HG02678 (cell line): ENCODE results near the gene KCNG4.
"Not testable (repeated sequence)": the region's sequence is repeated elsewhere in the genome, so short reads cannot be mapped to it uniquely, and the experiment has no call there.

Experiments
- ATAC-seq: cut with Tn5 transposase; IDR thresholded peaks from one replicate; pipeline ENCODE4 v1.9.1; 2021; ENCODE audit warnings: mild to moderate bottlenecking, moderate library complexity; ENCODE audit not compliant: unreplicated experiment

Gene KCNG4

DNA sequence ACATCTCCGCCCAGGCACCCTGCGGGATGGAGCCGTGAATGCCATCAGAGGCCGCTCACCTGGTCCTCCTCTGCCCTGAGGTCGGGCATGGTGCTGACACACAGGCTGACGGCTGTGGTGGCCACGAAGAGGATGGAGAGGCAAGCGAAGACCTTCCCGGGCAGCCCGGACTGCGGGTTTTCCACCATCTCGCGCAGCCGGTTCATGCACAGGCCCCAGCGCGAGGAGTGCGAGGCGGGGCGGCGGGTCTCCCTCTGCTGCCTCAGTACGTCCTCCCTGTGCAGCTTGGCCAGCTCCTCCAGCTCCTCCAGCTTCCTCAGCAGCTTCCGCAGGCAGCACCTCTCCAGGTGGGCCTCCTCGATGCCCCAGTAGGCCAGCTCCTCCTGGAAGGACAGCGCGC is 3.1 kb downstream of the KCNG4 start:
- no peak for ATAC-seq

DNA sequence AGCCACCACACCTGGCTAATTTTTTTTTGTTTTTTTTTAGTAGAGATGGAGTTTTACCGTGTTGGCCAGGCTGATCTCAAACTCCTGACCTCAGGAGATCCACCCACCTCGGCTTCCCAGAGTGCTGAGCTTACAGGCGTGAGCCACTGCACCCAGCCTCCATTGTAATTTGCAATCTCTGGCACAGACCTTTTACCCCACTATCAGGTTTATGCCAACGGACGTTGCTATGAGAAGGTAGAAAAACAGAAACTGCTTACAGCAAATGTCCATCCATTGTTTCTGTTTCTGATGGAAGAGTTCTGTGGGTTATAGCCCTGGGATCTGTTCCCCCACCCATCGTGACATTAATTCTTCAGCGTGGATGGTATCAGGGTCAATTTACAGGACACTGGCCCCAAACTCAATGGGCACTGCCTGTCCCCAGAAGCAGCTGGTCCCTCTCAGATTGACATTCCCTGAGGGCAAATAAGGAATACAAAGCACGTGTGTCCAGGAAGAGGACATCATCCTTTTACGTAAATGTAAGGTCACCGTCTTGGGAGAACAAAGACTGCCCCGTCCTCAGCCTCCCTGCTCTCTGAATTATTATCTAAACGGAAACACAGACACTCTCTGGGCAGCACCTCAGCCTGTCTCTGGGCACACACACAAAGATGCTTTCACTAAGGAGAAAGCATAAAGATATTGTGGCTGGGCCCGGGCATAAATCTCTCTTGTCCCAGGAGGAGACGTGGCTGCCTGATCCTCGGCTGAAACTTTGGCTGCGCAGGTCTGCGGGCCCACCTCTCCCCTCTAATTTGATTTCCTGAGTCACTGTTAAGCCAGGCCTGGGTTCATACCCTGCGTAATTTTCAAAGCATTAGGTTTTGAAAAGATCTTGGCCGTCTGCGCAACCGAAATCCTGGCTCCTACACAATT is 5.2 kb downstream of the KCNG4 start:
- ATAC-seq, result no peak

DNA sequence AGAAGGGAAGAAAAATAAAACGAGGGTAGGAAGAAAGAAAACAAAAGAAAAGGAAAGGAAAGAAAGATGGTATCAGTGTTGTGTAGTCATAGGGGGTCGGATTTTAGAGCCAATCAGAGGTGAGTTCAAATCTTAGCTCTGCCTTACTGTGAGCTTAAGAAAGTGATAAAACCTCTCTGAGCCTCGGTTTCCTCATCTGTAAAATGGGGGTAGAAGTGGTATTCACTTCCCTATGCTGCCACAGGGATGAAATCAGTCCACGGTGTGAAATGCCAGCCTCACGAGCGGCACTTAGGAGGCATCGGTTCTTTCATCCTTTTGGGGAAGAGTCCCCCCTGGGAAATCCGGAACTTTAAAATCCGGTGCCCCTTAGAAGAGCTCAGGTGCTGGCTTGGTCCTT is 6.1 kb downstream of the KCNG4 start:
- ATAC-seq, result no peak

DNA sequence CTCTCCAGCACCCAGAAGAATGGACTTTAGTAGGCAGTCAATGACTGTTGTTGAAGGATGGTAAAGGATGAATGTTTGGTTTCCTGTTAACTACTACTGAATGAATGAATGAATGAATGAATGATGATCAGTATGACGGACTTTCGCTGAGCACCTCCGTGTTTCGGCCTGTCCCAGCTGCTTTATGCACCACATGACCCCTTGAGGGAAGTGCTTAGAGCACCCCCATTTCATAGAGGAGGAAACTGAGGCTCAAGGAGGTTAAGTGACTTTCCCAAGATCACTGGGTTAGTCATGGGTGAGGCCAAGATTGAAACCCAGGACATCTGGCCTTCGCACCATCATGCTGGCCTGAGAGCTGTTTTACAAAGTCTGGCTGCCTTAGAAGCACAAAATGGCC is 6.8 kb downstream of the KCNG4 start:
- ATAC-seq, result no peak

DNA sequence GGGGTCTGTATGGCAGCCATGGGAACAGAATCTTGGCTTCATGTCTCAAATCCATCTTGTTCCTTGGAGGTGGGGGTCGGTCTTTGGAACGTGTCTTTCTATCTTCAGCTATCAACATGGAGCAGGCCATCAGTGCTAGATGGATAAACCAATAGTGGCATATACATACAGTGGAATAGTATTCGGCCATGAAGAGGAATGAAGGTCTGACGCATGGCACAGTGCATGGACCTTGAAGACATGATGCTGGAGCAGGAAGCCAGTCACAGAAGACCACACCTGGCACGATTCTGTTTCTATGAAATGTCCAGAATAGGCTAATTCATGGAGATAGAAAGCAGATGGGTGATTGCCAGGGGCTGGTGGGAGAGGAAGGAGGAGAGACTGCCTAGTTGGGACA is 7.8 kb downstream of the KCNG4 start:
- no peak for ATAC-seq

DNA sequence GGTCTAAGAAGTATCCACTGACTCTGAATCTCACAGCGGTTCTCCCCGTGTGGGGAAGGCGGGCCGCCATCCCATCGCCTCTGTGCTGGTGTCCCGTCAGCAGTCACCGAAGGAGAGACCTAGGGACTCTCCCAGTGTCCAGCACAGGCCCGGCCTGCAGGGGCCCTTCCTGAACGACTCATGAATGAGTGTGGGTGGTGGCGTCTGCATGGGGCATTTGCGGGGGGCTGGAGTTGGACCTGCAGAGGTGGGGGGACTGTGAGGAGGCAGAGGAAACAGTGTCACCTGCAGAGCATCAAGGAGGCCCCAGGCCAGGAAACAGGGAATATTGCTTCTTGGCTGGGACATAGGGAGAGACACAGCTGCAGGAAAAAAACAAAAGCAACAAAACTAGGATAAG is 10.3 kb downstream of the KCNG4 start:
- ATAC-seq, result no peak

DNA sequence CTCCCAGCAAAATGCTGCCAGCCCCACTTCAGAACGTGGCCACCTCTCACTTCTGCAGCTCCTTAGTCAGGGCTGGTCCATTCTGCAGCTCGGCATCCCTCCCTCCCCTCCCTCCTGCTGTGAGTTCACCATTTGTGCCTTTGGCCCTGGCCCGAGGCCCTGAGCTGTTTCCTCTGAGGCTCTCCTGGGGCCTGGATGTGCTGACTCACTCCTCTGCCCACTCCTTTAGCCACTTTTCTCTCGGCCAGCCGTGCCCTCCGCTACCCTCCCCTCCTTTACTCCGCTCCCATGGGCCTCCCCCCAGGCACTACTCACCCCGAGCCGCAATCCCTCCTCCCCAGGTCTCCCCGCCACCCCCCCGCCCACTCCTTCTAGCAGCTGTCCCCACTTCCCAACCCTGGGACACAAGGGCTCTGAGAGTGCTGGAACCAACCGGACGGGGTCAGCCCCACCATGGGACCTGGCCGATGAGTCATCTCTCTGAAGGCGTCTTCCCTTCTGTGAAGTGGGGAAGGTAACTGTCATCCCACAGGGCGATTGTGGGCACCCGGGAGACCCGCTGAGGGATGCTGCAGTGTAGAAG is 11.5 kb downstream of the KCNG4 start:
- ATAC-seq, result no peak

DNA sequence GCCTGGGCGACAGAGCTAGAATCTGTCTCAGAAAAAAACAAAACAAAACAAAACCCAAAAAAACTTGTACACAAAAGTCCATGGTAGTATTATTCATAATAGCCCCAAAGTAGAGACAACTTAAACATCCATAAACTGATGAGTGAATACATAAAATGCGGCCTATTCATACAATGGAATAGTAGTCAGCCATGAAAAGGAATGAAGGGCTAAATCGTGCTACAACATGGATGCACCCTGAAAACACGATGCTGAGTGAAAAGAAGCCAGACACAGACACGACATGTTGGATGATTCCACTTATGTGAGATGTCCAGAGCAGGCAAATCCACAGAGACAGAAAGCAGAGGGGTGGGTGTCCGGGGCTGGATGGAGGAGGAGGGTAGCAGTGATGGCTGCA is 12.3 kb downstream of the KCNG4 start:
- ATAC-seq, result no peak

DNA sequence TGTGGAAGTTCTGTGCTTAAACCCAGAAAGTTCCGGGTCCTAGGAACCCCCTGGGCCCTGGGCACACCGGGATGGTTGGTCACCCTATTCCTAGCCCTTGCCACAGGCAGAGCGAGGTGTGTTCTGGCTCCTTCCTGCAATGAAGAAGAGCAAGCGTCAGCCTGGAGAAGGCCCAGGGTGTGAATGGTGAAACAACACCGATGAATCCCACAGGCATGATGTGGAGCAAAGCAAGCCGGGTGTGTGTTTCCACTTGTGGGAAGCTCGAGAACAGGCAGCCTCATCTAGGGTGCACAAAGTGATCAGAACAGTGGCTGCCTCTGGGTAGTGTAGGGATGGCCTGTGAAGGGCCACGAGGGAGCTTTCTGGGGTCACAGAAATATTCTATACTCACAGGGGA is 13.8 kb downstream of the KCNG4 start:
- ATAC-seq, result no peak

DNA sequence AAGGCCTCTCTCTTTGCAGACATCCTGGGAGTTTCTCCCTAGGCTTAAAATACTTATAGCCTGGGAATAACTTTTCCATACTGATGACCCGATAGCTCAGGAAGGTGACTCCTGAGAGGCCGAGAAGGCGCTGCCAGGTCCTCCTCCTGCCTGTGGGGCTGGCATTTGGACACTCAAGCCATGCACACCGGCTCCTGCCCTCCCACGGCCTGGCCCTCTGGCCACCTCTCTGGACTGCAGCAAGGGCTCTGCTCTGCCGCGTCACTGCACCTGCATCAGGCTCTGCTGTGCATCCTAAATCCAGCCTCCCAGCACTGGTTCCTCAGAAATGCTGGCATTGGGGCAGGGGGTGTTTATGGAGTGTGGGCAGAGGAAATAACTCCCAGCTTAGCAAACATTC is 14.2 kb downstream of the KCNG4 start:
- ATAC-seq, result no peak

DNA sequence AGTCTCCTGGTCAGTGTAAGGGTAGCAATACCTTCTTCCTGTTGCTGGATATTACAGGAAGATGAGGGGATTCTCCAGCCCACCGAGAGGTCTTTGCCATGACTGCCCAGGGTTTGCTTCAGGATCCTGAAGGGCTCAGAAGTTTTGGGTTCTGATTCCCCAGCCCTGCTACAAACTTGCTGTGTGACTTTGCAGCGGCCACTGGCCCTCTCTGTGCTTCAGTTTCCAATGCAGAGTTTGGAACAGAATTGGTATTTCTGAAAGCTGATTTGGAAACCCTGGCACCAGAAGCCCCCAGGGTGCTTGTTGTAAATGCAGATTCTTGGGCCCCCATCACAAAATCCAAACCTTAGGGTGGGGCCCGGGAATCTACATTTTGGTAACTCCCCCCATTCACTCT is 14.7 kb downstream of the KCNG4 start:
- ATAC-seq, result no peak

DNA sequence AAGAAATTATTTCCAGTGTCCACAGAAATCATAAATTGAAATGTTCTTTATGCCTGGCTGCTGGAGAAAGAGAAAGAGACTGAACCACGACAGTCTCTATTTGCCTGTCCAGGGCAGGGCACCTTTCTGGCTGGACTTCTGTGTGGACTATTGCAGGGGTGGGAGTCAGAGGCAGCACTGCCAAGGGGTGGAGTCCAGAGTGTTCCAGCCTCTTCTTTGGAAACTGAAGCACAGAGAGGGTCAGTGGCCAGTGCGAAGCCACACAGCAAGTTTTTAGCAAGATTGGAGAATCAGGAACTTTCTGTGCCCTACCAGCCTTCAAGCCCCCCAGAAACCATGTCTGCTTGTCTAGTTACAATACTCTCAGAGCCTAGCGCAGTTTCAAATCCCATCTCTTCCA is 15.3 kb downstream of the KCNG4 start:
- no peak for ATAC-seq

DNA sequence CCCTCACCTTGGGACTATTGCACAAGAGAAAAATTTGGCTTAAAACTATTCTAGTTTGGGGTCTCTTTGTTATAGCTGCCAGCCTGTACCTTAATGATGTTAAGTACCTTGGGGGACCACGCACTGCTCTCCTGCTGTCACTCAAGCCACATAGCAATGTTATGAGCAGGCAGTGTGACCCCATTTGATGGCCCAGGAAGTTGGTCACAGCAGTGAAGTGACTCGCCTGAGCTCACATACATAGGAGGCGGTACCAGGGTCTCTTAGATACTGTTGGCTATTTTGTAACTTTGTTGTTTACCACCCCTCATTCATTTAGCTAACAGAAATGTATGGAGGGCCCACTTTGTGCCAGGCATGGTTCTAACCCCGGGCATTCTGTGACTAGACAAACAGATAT is 16.4 kb downstream of the KCNG4 start:
- ATAC-seq, result no peak

DNA sequence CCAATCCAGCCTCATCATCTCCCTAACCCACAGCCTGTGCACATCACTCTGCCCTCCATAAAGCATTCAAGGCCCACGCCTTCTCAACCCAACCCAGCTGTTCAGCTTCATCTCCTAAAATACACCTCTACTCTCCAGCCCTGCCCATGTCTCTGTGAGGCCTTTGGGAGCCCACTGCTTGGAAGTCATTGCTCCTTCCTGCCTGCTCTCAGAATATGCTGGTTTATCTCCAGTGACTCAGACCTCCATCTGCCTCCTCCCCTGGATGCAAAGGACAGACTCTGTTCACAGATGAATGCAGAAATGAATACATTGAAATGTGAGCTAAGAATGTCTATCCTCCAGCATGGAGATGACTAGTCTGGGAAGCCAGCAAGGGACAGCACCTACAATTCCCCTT is 19.0 kb downstream of the KCNG4 start:
- no peak for ATAC-seq

DNA sequence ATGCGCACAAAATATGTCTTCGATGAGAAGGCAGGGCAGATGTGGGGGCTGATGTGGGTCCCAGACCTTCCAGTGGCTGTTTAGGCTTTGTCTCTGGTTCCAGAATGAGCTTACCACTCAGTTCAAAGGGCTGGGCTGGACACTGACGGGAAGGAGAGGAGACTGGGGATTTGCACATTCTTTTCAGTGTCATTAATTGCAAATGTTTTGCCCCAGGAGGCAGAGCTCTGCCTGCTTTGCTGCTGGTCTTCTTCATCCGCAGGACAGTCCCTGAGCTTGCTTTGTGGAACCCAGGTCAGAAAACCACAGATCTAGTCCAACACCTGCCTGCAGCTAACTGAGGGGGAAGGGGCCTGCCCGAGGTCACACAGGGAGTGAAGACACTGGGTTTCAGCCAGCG is 20.9 kb downstream of the KCNG4 start:
- no peak for ATAC-seq

DNA sequence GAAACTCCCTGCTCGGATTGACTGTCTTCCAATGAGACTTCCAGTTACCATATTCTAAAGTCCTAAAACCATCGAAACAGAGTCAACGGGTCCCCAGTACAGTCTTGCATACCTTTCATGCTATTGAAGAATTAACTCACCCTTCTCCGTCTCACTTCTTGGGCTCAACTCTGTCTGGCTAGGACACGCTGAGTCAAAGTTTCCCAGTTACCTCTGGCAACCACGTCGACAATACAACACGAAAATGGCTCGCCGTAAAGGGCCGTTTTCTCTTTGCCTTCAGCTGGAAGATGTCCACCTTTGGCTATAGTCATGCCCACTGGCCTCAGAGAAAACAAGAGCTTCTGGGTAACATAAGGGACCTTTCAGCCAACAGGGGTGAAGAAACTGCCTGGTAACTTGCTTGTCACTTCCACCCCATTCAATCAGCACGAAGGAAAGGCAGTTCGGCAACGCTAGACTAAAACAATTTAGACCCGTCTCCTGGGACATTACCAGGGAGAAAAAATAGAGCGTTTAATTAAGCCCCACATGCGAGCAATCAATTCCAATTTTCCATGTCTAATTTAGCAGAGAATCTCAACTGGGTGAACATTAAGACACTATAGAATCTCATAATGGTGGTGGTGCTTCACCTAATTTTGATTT is 21.5 kb downstream of the KCNG4 start:
- ATAC-seq, result no peak

DNA sequence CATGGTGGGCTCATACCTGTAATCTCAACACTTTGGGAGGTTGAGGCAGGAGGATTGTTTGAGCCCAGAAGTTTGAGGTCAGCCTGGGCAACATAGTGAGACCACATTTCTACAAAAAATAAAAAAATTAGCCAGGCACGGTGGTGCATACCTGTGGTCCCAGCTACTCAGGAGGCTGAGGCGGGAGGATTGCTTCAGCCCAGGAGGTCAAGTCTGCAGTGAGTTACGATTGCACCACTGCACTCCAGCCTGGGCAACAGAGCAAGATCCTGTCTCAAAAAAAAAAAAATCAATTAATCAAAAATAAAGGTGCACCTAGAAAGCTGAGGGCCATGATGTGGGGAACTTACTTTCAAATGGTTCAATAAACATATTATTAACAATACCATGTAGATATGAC is 23.7 kb downstream of the KCNG4 start:
- not testable (repeated sequence) for ATAC-seq

DNA sequence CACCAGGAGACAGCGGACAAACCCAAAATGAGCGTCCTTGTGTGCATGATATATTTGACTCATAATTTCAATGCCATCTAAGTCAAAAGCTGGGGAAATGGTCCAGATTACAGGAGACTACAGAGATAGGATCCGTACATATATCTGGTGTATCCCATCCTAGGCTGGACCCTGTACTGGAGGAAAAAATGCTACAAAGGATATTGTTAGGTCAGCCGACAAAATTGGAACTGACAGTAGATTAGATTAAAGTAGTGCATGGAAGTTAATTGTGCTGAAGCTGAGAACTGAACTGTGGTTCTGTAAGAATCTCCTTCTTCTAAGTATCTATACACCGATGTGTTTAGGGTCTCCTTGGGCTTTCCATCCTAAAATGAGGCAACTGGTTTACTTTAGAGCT is 24.3 kb downstream of the KCNG4 start:
- ATAC-seq, result no peak

DNA sequence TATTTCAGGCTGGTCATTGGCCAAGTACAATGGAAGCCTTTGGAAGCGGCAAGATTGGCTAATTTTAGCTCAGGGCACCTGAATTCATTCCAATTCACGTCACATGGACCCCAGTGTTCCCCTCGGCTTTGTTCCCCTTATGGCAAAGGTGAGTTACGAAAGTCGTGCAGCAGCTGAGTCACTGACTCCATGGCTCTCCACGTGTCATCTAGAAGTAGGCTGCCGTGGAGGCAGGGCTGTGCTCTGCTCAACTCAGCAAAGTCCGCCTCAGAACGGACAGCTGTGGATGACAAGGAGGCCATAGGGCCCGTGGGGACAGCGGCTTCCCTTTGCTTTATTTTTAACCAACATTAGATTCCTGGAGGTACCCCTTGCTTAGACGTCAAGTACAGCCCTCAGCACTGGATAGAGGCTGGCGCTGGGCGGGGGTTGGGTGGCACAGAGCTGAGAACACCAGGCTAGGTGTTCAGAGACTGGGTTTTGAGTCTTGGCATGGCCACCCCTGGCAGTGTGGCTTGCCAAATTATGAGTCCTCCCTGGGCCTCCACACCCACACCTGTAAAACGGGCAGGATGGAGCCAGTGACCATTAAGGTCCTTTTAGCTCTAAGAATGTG is 25.3 kb downstream of the KCNG4 start:
- no peak for ATAC-seq

DNA sequence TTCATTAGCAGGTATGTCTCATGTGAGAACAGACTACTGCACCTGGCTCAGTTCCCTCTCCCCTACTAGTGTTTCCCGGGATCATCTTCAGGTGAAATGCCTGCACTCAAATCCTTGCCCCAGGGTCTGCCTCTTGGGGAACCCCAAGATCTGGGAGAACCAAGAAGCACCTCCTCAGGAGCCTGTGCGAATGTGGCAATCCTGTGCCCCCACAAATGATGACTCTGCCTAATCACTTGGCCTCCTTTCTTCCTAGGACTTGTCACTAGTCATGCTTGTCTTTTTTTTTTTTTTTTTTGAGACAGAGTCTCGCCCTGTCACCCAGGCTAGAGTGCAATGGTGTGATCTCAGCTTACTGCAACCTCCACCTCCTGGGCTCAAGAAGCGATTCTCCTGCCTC is 27.2 kb downstream of the KCNG4 start:
- ATAC-seq, result no peak

DNA sequence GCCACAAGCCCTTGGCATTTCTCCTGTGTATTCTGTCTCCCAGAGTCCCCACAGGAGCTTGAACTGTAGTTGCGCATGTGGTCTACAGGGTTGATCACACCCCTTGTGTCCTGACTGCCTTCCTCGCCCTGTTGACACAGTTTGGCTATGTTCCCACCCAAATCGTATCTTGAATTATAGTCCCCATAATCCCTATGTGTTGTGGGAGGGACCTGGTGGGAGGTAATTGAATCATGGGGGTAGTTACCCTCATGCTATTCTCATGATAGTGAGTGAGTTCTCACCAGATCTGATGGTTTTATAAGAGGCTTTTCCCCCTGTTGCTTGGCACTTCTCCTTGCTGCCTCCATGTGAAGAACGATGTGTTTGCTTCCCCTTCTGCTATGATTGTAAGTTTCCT is 27.7 kb downstream of the KCNG4 start:
- no peak for ATAC-seq

DNA sequence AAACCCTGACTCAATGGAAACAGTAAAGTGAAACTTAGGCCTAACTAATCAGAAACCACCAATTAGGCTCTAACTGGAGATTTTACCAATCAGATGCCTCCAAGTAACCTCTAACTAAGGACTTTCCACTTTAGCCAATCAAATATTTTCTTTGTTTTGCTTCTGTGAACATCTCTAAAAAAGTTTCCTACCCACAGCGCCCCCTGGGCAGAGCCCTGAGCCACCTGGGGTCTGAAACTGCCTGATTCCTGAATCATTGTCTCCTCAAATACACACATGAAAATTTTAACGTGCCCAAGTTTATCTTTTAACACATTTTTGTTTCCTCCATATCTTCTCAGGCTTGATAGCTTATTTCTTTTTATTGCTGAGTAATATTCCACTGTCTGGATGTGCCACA is 29.8 kb downstream of the KCNG4 start:
- no peak for ATAC-seq
